HepG2 (cell line): ENCODE measurements around the gene KIF22. TPM values are rescaled to one million over a fixed set of nuclear protein-coding genes. Genes with fewer than 3 reads are reported as not detected.

Experiments
- AGO2 ChIP-seq: fragments of 200-400 bp; formaldehyde crosslinking; optimal IDR thresholded peaks from 2 replicates; pipeline ENCODE3; 2017; ENCODE audit warnings: mild to moderate bottlenecking, low read depth, low read length, moderate library complexity
- ETV6 ChIP-seq: sonication (generic); formaldehyde crosslinking; conservative IDR thresholded peaks from 2 replicates; pipeline ENCODE4 v1.4.0; 2020; ENCODE audit warnings: missing genetic modification reagents
- HES4 ChIP-seq: sonication (generic); formaldehyde crosslinking; IDR thresholded peaks from 2 replicates; pipeline ENCODE4 v1.9.0; 2021; ENCODE audit warnings: mild to moderate bottlenecking, missing genetic modification reagents, borderline replicate concordance
- KLF13 ChIP-seq: sonication (generic); formaldehyde crosslinking; IDR thresholded peaks from 2 replicates; pipeline ENCODE4 v1.4.0; 2020; ENCODE audit warnings: mild to moderate bottlenecking, missing genetic modification reagents
- MLLT10 ChIP-seq: sonication (generic); formaldehyde crosslinking; IDR thresholded peaks from 2 replicates; pipeline ENCODE4 v1.4.0; 2020; ENCODE audit warnings: missing genetic modification reagents
- NFIC ChIP-seq: IDR thresholded peaks from 2 replicates; pipeline ENCODE4 v1.6.1; 2012; ENCODE audit warnings: mild to moderate bottlenecking, low read length, inconsistent platforms
- NFKBIZ ChIP-seq: IDR thresholded peaks from 2 replicates; pipeline ENCODE4 v1.6.1; 2018; ENCODE audit warnings: missing genetic modification reagents, missing compliant biosample characterization
- PHF20 ChIP-seq: sonication (generic); formaldehyde crosslinking; IDR thresholded peaks from 2 replicates; pipeline ENCODE4 v1.5.0; 2020; ENCODE audit warnings: mild to moderate bottlenecking, missing genetic modification reagents
- POLR2G ChIP-seq: fragments of 200-400 bp; formaldehyde crosslinking; IDR thresholded peaks from 2 replicates; pipeline ENCODE4 v1.6.1; 2018; ENCODE audit warnings: mild to moderate bottlenecking, low read depth, low read length, moderate library complexity
- SUZ12 ChIP-seq: fragments of 150-350 bp; IDR thresholded peaks from 2 replicates; pipeline ENCODE4 v1.6.1; 2014; ENCODE audit warnings: low read depth, low read length
- TEAD3 ChIP-seq: optimal IDR thresholded peaks from 2 replicates; pipeline ENCODE3; 2016; ENCODE audit warnings: borderline replicate concordance
- TGIF2 ChIP-seq: IDR thresholded peaks from 2 replicates; pipeline ENCODE4 v1.6.1; 2016; ENCODE audit warnings: control low read depth, missing compliant biosample characterization
- YEATS4 ChIP-seq: sonication (generic); formaldehyde crosslinking; IDR thresholded peaks from 2 replicates; pipeline ENCODE4 v1.4.0; 2020; ENCODE audit warnings: missing genetic modification reagents, borderline replicate concordance
- ZBTB42 ChIP-seq: sonication (generic); formaldehyde crosslinking; IDR thresholded peaks from 2 replicates; pipeline ENCODE4 v1.5.0; 2020; ENCODE audit warnings: mild to moderate bottlenecking, missing genetic modification reagents
- ZBTB7B ChIP-seq: sonication (generic); formaldehyde crosslinking; IDR thresholded peaks from 2 replicates; pipeline ENCODE4 v1.4.0; 2020; ENCODE audit warnings: missing genetic modification reagents
- ZNF101 ChIP-seq: sonication (generic); formaldehyde crosslinking; IDR thresholded peaks from 2 replicates; pipeline ENCODE4 v1.4.0; 2020; ENCODE audit warnings: mild to moderate bottlenecking, low read depth, missing genetic modification reagents, borderline replicate concordance
- ZNF234 ChIP-seq: sonication (generic); formaldehyde crosslinking; conservative IDR thresholded peaks from 2 replicates; pipeline ENCODE4 v1.5.1; 2020; ENCODE audit warnings: mild to moderate bottlenecking, missing genetic modification reagents
- ZNF570 ChIP-seq: sonication (generic); formaldehyde crosslinking; IDR thresholded peaks from 2 replicates; pipeline ENCODE4 v1.4.0; 2020; ENCODE audit warnings: mild to moderate bottlenecking, missing genetic modification reagents, borderline replicate concordance
- ZNF616 ChIP-seq: sonication (generic); formaldehyde crosslinking; IDR thresholded peaks from 2 replicates; pipeline ENCODE4 v1.5.0; 2020; ENCODE audit warnings: low read depth, mild to moderate bottlenecking, missing genetic modification reagents
- ZNF792 ChIP-seq: IDR thresholded peaks from 2 replicates; pipeline ENCODE4 v1.6.1; 2016
- ZNF891 ChIP-seq: sonication (generic); formaldehyde crosslinking; IDR thresholded peaks from 2 replicates; pipeline ENCODE4 v1.5.0; 2020; ENCODE audit warnings: mild to moderate bottlenecking, missing genetic modification reagents
- ZSCAN20 ChIP-seq: sonication (generic); formaldehyde crosslinking; IDR thresholded peaks from 2 replicates; pipeline ENCODE4 v1.4.0; 2020; ENCODE audit warnings: missing genetic modification reagents, mild to moderate bottlenecking, borderline replicate concordance
- polyA plus RNA-seq, 8 experiments: library from polyadenylated mRNA; depleted of rRNA in 3 of 8; stranded (reverse) in 7 of 8; unstranded in 1 of 8; fragments of >200 nt; fragmentation: Illumina TruSeq in 4 of 8; extraction: Trizol in 4 of 8; gene quantifications; 2 replicates each; pipeline versions ENCODE4 v1.2.1 to v1.2.3, GENCODE V29; 2011 to 2016; ENCODE audit warnings: low read depth in 4 of 8, missing spikeins in 1 of 8, mixed read lengths in 1 of 8; ENCODE audit not compliant: insufficient read depth in 1 of 8
- total RNA-seq, 5 experiments: library from RNA; depleted of rRNA; stranded (reverse); fragments of >200 nt; fragmentation: Illumina TruSeq; extraction: Trizol; gene quantifications; 2 replicates each; pipeline ENCODE4 v1.2.3, GENCODE V29; 2016; ENCODE audit warnings: low read depth in 1 of 5
- TF ChIP-seq, protein P1 (sequence below): sonication (generic); formaldehyde crosslinking; conservative IDR thresholded peaks from 2 replicates; pipeline ENCODE4 v1.4.0; 2020; ENCODE audit warnings: missing genetic modification reagents
- TF ChIP-seq, protein P2 (sequence below): sonication (generic); formaldehyde crosslinking; conservative IDR thresholded peaks from 2 replicates; pipeline ENCODE4 v1.8.0; 2022; ENCODE audit warnings: low read depth, missing genetic modification reagents
- TF ChIP-seq, protein P3 (sequence below): sonication (generic); formaldehyde crosslinking; IDR thresholded peaks from 2 replicates; pipeline ENCODE4 v1.5.0; 2020; ENCODE audit warnings: missing genetic modification reagents
- TF ChIP-seq, protein P4 (sequence below): sonication (generic); formaldehyde crosslinking; conservative IDR thresholded peaks from 2 replicates; pipeline ENCODE4 v1.4.0; 2020; ENCODE audit warnings: missing genetic modification reagents

KIF22 gene
- total and polyA plus RNA-seq, 2 of the 13 experiments (the other 11 are each of a cell fraction or from before 2014, with no cell fraction given), result 95.8 to 118 TPM

DNA sequence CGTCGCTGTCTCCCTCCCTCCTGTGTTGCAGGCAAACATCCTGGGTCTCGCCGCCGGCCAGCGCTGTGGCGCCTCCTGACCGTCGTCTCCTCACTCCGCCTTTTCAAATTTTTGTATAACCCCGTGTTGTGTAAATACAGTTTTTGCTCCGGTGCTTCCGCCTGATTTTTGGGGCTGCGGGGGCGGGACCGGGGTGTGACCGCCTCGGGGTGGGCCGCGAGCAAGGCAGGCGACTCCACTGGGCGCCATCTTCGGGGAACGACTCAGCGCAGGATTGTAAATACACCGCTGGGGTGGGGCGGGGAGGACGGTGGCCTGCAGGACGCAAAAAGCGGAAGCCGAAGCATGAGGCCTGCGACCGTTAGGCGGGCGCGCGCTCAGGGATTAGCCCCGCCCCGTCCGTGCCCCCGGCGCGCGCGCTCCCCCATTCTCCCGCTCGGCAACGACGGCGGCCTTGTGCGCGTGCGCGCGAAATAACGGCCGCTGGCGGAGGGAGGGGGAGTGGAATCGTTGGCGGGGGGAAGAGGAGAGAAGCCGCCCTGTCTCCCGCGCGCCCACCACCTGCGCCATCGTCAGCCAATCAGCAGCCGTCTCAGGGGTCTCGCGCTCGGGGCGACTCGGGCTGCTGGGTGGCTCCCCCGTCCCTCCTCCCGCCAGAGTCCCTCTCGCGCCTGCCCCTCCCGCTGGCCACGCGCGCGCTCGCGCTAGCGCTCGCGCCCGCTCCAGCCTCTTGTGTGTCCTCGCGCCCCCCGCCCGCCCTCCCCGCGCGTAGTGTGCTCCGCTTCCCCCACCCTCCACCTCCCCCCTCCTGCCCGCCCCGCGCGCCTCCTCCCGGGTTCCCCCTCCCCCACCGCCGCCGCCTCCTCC, 14.9 kb downstream of the KIF22 start (continued):
- TF ChIP-seq KLF13 (CRISPR knock-in tag), result peak; percentile 88; the same call in 1 of the 2 replicates
- peak; percentile 98 for TF ChIP-seq ZNF792 (CRISPR knock-in tag)
- TF ChIP-seq ETV6 (CRISPR knock-in tag), result peak; percentile 81; the same call in 1 of the 2 replicates
- TF ChIP-seq, protein P1, sequence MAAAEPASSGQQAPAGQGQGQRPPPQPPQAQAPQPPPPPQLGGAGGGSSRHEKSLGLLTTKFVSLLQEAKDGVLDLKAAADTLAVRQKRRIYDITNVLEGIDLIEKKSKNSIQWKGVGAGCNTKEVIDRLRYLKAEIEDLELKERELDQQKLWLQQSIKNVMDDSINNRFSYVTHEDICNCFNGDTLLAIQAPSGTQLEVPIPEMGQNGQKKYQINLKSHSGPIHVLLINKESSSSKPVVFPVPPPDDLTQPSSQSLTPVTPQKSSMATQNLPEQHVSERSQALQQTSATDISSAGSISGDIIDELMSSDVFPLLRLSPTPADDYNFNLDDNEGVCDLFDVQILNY (CRISPR knock-in tag), result peak; percentile 93
- TF ChIP-seq NFKBIZ (CRISPR knock-in tag), result no peak
- TF ChIP-seq, protein P2, sequence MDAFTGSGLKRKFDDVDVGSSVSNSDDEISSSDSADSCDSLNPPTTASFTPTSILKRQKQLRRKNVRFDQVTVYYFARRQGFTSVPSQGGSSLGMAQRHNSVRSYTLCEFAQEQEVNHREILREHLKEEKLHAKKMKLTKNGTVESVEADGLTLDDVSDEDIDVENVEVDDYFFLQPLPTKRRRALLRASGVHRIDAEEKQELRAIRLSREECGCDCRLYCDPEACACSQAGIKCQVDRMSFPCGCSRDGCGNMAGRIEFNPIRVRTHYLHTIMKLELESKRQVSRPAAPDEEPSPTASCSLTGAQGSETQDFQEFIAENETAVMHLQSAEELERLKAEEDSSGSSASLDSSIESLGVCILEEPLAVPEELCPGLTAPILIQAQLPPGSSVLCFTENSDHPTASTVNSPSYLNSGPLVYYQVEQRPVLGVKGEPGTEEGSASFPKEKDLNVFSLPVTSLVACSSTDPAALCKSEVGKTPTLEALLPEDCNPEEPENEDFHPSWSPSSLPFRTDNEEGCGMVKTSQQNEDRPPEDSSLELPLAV (CRISPR knock-in tag), result no peak
- TF ChIP-seq ZNF101 (CRISPR knock-in tag), result peak; percentile 60; the same call in 1 of the 2 replicates
- TF ChIP-seq, protein P3, sequence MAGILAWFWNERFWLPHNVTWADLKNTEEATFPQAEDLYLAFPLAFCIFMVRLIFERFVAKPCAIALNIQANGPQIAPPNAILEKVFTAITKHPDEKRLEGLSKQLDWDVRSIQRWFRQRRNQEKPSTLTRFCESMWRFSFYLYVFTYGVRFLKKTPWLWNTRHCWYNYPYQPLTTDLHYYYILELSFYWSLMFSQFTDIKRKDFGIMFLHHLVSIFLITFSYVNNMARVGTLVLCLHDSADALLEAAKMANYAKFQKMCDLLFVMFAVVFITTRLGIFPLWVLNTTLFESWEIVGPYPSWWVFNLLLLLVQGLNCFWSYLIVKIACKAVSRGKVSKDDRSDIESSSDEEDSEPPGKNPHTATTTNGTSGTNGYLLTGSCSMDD (CRISPR knock-in tag), result no peak
- 0 out of 2 replicates have a peak, but pooled peaks have one; percentile 77 for TF ChIP-seq ZNF234 (CRISPR knock-in tag)
- TF ChIP-seq ZBTB7B (CRISPR knock-in tag), result peak; percentile 74
- TF ChIP-seq NFIC, result peak; percentile 67; the same call in 1 of the 2 replicates
- TF ChIP-seq ZNF570 (CRISPR knock-in tag), result peak; percentile 71; the same call in 1 of the 2 replicates
- peak; percentile 81 for TF ChIP-seq TGIF2
- TF ChIP-seq, protein P4, sequence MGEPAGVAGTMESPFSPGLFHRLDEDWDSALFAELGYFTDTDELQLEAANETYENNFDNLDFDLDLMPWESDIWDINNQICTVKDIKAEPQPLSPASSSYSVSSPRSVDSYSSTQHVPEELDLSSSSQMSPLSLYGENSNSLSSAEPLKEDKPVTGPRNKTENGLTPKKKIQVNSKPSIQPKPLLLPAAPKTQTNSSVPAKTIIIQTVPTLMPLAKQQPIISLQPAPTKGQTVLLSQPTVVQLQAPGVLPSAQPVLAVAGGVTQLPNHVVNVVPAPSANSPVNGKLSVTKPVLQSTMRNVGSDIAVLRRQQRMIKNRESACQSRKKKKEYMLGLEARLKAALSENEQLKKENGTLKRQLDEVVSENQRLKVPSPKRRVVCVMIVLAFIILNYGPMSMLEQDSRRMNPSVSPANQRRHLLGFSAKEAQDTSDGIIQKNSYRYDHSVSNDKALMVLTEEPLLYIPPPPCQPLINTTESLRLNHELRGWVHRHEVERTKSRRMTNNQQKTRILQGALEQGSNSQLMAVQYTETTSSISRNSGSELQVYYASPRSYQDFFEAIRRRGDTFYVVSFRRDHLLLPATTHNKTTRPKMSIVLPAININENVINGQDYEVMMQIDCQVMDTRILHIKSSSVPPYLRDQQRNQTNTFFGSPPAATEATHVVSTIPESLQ (CRISPR knock-in tag), result peak; percentile 90; the same call in 1 of the 2 replicates
- no peak for TF ChIP-seq SUZ12
- TF ChIP-seq ZBTB42 (CRISPR knock-in tag), result peak; percentile 80; the same call in 1 of the 2 replicates
- peak; percentile 97 for TF ChIP-seq ZNF891 (CRISPR knock-in tag)
- TF ChIP-seq PHF20 (CRISPR knock-in tag), result peak; percentile 87
- TF ChIP-seq HES4 (CRISPR knock-in tag), result no peak
- TF ChIP-seq MLLT10 (CRISPR knock-in tag), result no peak
- peak; percentile 93 for TF ChIP-seq TEAD3
- TF ChIP-seq ZSCAN20 (CRISPR knock-in tag), result 0 out of 2 replicates have a peak, but pooled peaks have one; percentile 47
- peak; percentile 96 for TF ChIP-seq POLR2G
- TF ChIP-seq AGO2, result peak; percentile 99
- TF ChIP-seq ZNF616, result peak; percentile 95
- TF ChIP-seq YEATS4 (CRISPR knock-in tag), result peak; percentile 99
